ENCODE data around the gene DSP.

GRCh38 chr6:7558781-7559180 is 17.3 kb downstream of the DSP start:
- TF ChIP-seq CTCF (IDR thresholded peaks at IDR 0.05; ENCODE audit: low read length) (no peak), EZH2 (IDR thresholded peaks at IDR 0.05; ENCODE audit: borderline replicate concordance, low read length) (no peak)
